Measurements from ENCODE around the gene KRTAP5-2.

DNA sequence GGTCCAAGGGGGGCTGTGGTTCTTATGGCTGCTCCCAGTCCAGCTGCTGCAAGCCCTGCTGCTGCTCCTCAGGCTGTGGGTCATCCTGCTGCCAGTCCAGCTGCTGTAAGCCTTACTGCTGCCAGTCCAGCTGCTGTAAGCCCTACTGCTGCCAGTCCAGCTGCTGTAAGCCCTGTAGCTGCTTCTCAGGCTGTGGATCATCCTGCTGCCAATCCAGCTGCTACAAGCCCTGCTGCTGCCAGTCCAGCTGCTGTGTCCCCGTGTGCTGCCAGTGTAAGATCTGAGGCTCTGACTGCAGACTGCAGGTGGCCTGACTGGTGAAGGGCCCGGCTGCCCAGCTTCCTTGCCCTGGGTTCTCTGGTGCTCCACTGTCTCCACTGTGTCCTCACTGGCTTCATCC is 32.2 kb upstream of the KRTAP5-2 start:
- TF ChIP-seq, protein P1, sequence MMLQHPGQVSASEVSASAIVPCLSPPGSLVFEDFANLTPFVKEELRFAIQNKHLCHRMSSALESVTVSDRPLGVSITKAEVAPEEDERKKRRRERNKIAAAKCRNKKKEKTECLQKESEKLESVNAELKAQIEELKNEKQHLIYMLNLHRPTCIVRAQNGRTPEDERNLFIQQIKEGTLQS (IDR thresholded peaks at IDR 0.05; ENCODE audit: insufficient read depth, low read depth, low read length): no peak
- TF ChIP-seq RFX5 (IDR thresholded peaks at IDR 0.05; ENCODE audit: borderline replicate concordance, low read depth, low read length) (no peak), POLR2A (IDR thresholded peaks at IDR 0.05; ENCODE audit: control extremely low read depth in 1 of 2, low read depth in 2 of 2, low read length in 2 of 2) (no peak), ZNF274 (IDR thresholded peaks at IDR 0.05; ENCODE audit: borderline replicate concordance, extremely low read depth, low read length) (no peak), EP300 (IDR thresholded peaks at IDR 0.05; ENCODE audit: borderline replicate concordance in 1 of 2, low read depth in 2 of 2, low read length in 2 of 2) (no peak), GTF2F1 (IDR thresholded peaks at IDR 0.05; ENCODE audit: borderline replicate concordance, low read depth, low read length) (no peak), CHD2 (IDR thresholded peaks at IDR 0.05; ENCODE audit: low read length) (no peak), RNF2 (IDR thresholded peaks at IDR 0.05; ENCODE audit: borderline replicate concordance, low read depth, low read length, missing control alignments, poor library complexity, severe bottlenecking) (no peak), RAD21 (IDR thresholded peaks at IDR 0.05 in 1 of 2, conservative IDR thresholded peaks at IDR 0.05 in 1 of 2; ENCODE audit: low read depth in 2 of 2, low read length in 2 of 2) (no peak), JUN (IDR thresholded peaks at IDR 0.05; ENCODE audit: low read depth, low read length) (no peak)
- TF ChIP-seq, protein P2, sequence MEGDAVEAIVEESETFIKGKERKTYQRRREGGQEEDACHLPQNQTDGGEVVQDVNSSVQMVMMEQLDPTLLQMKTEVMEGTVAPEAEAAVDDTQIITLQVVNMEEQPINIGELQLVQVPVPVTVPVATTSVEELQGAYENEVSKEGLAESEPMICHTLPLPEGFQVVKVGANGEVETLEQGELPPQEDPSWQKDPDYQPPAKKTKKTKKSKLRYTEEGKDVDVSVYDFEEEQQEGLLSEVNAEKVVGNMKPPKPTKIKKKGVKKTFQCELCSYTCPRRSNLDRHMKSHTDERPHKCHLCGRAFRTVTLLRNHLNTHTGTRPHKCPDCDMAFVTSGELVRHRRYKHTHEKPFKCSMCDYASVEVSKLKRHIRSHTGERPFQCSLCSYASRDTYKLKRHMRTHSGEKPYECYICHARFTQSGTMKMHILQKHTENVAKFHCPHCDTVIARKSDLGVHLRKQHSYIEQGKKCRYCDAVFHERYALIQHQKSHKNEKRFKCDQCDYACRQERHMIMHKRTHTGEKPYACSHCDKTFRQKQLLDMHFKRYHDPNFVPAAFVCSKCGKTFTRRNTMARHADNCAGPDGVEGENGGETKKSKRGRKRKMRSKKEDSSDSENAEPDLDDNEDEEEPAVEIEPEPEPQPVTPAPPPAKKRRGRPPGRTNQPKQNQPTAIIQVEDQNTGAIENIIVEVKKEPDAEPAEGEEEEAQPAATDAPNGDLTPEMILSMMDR (IDR thresholded peaks at IDR 0.05; ENCODE audit: control extremely low read depth in 1 of 3, insufficient read depth in 1 of 3, low read depth in 1 of 3, low read length in 3 of 3): no peak
- TF ChIP-seq, protein P3, sequence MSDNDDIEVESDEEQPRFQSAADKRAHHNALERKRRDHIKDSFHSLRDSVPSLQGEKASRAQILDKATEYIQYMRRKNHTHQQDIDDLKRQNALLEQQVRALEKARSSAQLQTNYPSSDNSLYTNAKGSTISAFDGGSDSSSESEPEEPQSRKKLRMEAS (IDR thresholded peaks at IDR 0.05): no peak

Measured in H1 (cell line).